ENCODE data around the gene RASSF5. TPM values are rescaled to one million over a fixed set of nuclear protein-coding genes. Genes with fewer than 3 reads are reported as not detected.

Gene RASSF5
- total RNA-seq = 0.33 and 0.51 TPM in 2 replicates

GRCh38 chr1:206507284-206508129, at the start of gene RASSF5:
Gene RASSF5 (plus strand): TSS chr1:206507531. CDS start chr1:206507603, 72 bp downstream.
- peak; percentile 49 for DNase-seq

GRCh38 chr1:206459703-206460102, 47.6 kb upstream of the RASSF5 start:
- DNase-seq = no peak

- DNase-seq = peak; percentile 90
Measured at GRCh38 chr1:206460836-206461426, 46.4 kb upstream of the RASSF5 start.

GRCh38 chr1:206461602-206462455, 45.5 kb upstream of the RASSF5 start:
- DNase-seq = peak; percentile 88

- DNase-seq = no peak
Measured at GRCh38 chr1:206463137-206463536, 44.2 kb upstream of the RASSF5 start.

GRCh38 chr1:206463911-206464310, 43.4 kb upstream of the RASSF5 start:
- no peak for DNase-seq

GRCh38 chr1:206464456-206464964, 42.8 kb upstream of the RASSF5 start:
- peak; percentile 71 for DNase-seq

GRCh38 chr1:206465951-206466350, 41.4 kb upstream of the RASSF5 start:
- no peak for DNase-seq

- no peak for DNase-seq
Measured at GRCh38 chr1:206466840-206467649, 40.3 kb upstream of the RASSF5 start.

GRCh38 chr1:206467915-206468314, 39.4 kb upstream of the RASSF5 start:
- DNase-seq = peak; percentile 21

- no peak for DNase-seq
Measured at GRCh38 chr1:206468571-206468970, 38.8 kb upstream of the RASSF5 start.

- no peak for DNase-seq
Measured at GRCh38 chr1:206469411-206469932, 37.9 kb upstream of the RASSF5 start.

- peak; percentile 43 for DNase-seq
Measured at GRCh38 chr1:206469933-206470691, 37.2 kb upstream of the RASSF5 start, which contains the start of gene IKBKE. Gene IKBKE (plus strand): TSS chr1:206470476. CDS start chr1:206473228, 2,752 bp downstream.

- DNase-seq = peak; percentile 77
Measured at GRCh38 chr1:206470692-206471414, 36.5 kb upstream of the RASSF5 start.

- no peak for DNase-seq
Measured at GRCh38 chr1:206471415-206471801, 35.9 kb upstream of the RASSF5 start.

GRCh38 chr1:206472024-206472423, 35.3 kb upstream of the RASSF5 start:
- DNase-seq = no peak

- peak; percentile 44 for DNase-seq
Measured at GRCh38 chr1:206472454-206472853, 34.9 kb upstream of the RASSF5 start.

- DNase-seq = no peak
Measured at GRCh38 chr1:206472886-206473285, 34.4 kb upstream of the RASSF5 start.

- DNase-seq = no peak
Measured at GRCh38 chr1:206476058-206476457, 31.3 kb upstream of the RASSF5 start.

GRCh38 chr1:206476591-206476990, 30.7 kb upstream of the RASSF5 start:
- DNase-seq = no peak
